IMR-90 (cell line): Measurements from ENCODE around the gene NDNF. TPM values are rescaled to one million over a fixed set of nuclear protein-coding genes. Genes with fewer than 3 reads are reported as not detected.

Experiments used
- ATAC-seq: fragments of 200-7000 bp; cut with Tn5 transposase; 2 replicates; pipeline ENCODE4 v1.9.1; 2020; ENCODE audit warnings: low read depth, mild to moderate bottlenecking, moderate library complexity
- BruUV-seq: library from RNA; stranded (reverse); fragments of 400-500 nt; replicated peaks from 2 replicates; lab custom pipeline; 2021; lab: Mats Ljungman, UMichigan
- CTCF ChIA-PET: fragments of 300-600 bp; formaldehyde crosslinking; extraction: SDS; loops from one replicate; lab custom pipeline; 2021; ENCODE audit warnings: antibody characterized with exemption; lab: Yijun Ruan, JAX
- POLR2A ChIA-PET: fragments of 300-600 bp; sonication (Branson Sonifier 250); formaldehyde crosslinking; loops from one replicate; lab custom pipeline; 2022; ENCODE audit warnings: antibody characterized with exemption; ENCODE audit not compliant: unreplicated experiment; lab: Charles Lee
- DNase-seq: peaks from one replicate; pipeline ENCODE4 v3.0.0; 2013
- H2AFZ ChIP-seq: replicated peaks from 2 replicates; pipeline ENCODE3; 2013; ENCODE audit warnings: low read length, mild to moderate bottlenecking; ENCODE audit not compliant: poor library complexity
- H2AK5ac ChIP-seq: 2 replicates; pipeline ENCODE4 v1.6.1; 2013; ENCODE audit warnings: low read depth, low read length, inconsistent platforms
- H2AK9ac ChIP-seq: replicated peaks from 2 replicates; pipeline ENCODE3; 2013; ENCODE audit warnings: mild to moderate bottlenecking, low read depth, low read length, moderate library complexity; ENCODE audit not compliant: poor library complexity
- H2BK120ac ChIP-seq: 2 replicates; pipeline ENCODE4 v1.6.1; 2013; ENCODE audit warnings: low read depth, low read length, inconsistent platforms
- H2BK15ac ChIP-seq: 3 replicates; pipeline ENCODE4 v1.6.1; 2013; ENCODE audit warnings: low read depth, low read length, inconsistent platforms
- H2BK20ac ChIP-seq: 2 replicates; pipeline ENCODE4 v1.6.1; 2013; ENCODE audit warnings: low read depth, mild to moderate bottlenecking, inconsistent platforms, low read length, moderate library complexity
- H2BK5ac ChIP-seq: 2 replicates; pipeline ENCODE4 v1.6.1; 2013; ENCODE audit warnings: mild to moderate bottlenecking, low read depth, low read length, inconsistent platforms; ENCODE audit not compliant: poor library complexity, severe bottlenecking
- H3K14ac ChIP-seq: replicated peaks from 2 replicates; pipeline ENCODE4 v1.6.1; 2013; ENCODE audit warnings: low read depth, low read length, inconsistent platforms
- H3K18ac ChIP-seq: 2 replicates; pipeline ENCODE4 v1.6.1; 2013; ENCODE audit warnings: low read depth, low read length, control low read depth
- H3K23ac ChIP-seq: 2 replicates; pipeline ENCODE4 v1.6.1; 2013; ENCODE audit warnings: low read depth, low read length, inconsistent platforms
- H3K27ac ChIP-seq: 2 replicates; pipeline ENCODE4 v1.5.1; 2013; ENCODE audit warnings: mild to moderate bottlenecking, control low read depth, low read length; ENCODE audit not compliant: insufficient read depth
- H3K27me3 ChIP-seq: 2 replicates; pipeline ENCODE4 v1.6.1; 2013; ENCODE audit warnings: low read length; ENCODE audit not compliant: control insufficient read depth, insufficient read depth
- H3K36me3 ChIP-seq: 2 replicates; pipeline ENCODE4 v1.6.1; 2013; ENCODE audit warnings: low read length, mixed read lengths; ENCODE audit not compliant: control insufficient read depth, insufficient read depth
- H3K4ac ChIP-seq: 2 replicates; pipeline ENCODE4 v1.6.1; 2013; ENCODE audit warnings: low read depth, low read length, inconsistent platforms
- H3K4me1 ChIP-seq: 2 replicates; pipeline ENCODE4 v1.6.1; 2013; ENCODE audit warnings: low read length, mixed read lengths; ENCODE audit not compliant: control insufficient read depth, insufficient read depth
- H3K4me2 ChIP-seq: 2 replicates; pipeline ENCODE4 v1.6.1; 2013; ENCODE audit warnings: low read depth, mild to moderate bottlenecking, control low read depth, low read length, moderate library complexity
- H3K4me3 ChIP-seq: 2 replicates; pipeline ENCODE4 v1.5.1; 2013; ENCODE audit warnings: low read depth, mild to moderate bottlenecking, control low read depth, low read length, moderate library complexity; ENCODE audit not compliant: insufficient read depth
- H3K56ac ChIP-seq: 2 replicates; pipeline ENCODE4 v1.6.1; 2013; ENCODE audit warnings: low read length, inconsistent platforms; ENCODE audit not compliant: insufficient read depth; ENCODE audit errors: extremely low read depth
- H3K79me1 ChIP-seq, 2 experiments: 2 replicates each; pipeline ENCODE4 v1.6.1; 2013; ENCODE audit warnings: low read length in 2 of 2, inconsistent platforms in 1 of 2, low read depth in 1 of 2
- H3K9ac ChIP-seq: 2 replicates; pipeline ENCODE4 v1.6.1; 2013; ENCODE audit warnings: low read depth, low read length, control low read depth
- H3K9me1 ChIP-seq: 2 replicates; pipeline ENCODE4 v1.6.1; 2013; ENCODE audit warnings: low read length, inconsistent platforms; ENCODE audit not compliant: insufficient read depth
- H3K9me3 ChIP-seq: 2 replicates; pipeline ENCODE4 v1.6.1; 2013; ENCODE audit warnings: low read length; ENCODE audit not compliant: control insufficient read depth, insufficient read depth
- H4K20me1 ChIP-seq: 2 replicates; pipeline ENCODE4 v1.6.1; 2013; ENCODE audit warnings: low read length, inconsistent platforms; ENCODE audit not compliant: insufficient read depth
- H4K5ac ChIP-seq: 2 replicates; pipeline ENCODE4 v1.6.1; 2013; ENCODE audit warnings: mild to moderate bottlenecking, low read depth, low read length, control low read depth
- H4K8ac ChIP-seq, 2 experiments: 2 replicates each; pipeline ENCODE4 v1.6.1; 2013; ENCODE audit warnings: low read depth in 2 of 2, low read length in 2 of 2, control low read depth in 1 of 2, inconsistent platforms in 1 of 2
- H4K91ac ChIP-seq: 2 replicates; pipeline ENCODE4 v1.6.1; 2013; ENCODE audit warnings: low read depth, low read length, inconsistent platforms; ENCODE audit not compliant: insufficient read depth
- SMC3 ChIP-seq: fragments of 150-350 bp; IDR thresholded peaks from 2 replicates; pipeline ENCODE4 v1.6.1; 2016; ENCODE audit warnings: low read depth, mild to moderate bottlenecking, antibody characterized with exemption, low read length, moderate library complexity
- WGBS, 2 experiments: methylation state at CpG; one replicate each; pipeline versions ENCODE4 v1.1.5 to v1.1.7; 2013; ENCODE audit warnings: missing lambda C conversion rate in 2 of 2; ENCODE audit not compliant: insufficient read length in 1 of 2; ENCODE audit errors: extremely low coverage in 2 of 2; 5-methylcytosine and 5-hydroxymethylcytosine counted together
- dilution Hi-C: fragments of 300-500 bp; cut with HindIII; formaldehyde crosslinking; loops from one replicate; pipeline ENCODE4 v1.14.3; 2018; ENCODE audit warnings: low sequenced_read_pairs; ENCODE audit not compliant: unreplicated experiment
- in situ Hi-C: fragments of 300-500 bp; cut with MboI; formaldehyde crosslinking; loops from 3 replicates; pipeline ENCODE4 v1.14.3; 2019; ENCODE audit warnings: low sequenced_read_pairs, inconsistent platforms, mixed read lengths
- intact Hi-C: fragments of 100-400 bp; cut with micrococcal nuclease; formaldehyde crosslinking; loops from 2 replicates; pipeline ENCODE4 v1.10.0; 2022
- polyA plus RNA-seq, 3 experiments: library from polyadenylated mRNA; depleted of rRNA; stranded (reverse); fragments of >200 nt; gene quantifications; 2 replicates each; pipeline ENCODE4 v1.2.3, GENCODE V29; 2012; ENCODE audit warnings: low replicate concordance in 1 of 3
- total RNA-seq: library from RNA; depleted of rRNA; stranded (reverse); fragments of >200 nt; gene quantifications from 2 replicates; pipeline ENCODE4 v1.2.3, GENCODE V29; 2012

Gene NDNF
- total and polyA plus RNA-seq, 2 of the 4 experiments (the other 2 are of a cell fraction) = under 0.01 TPM; not detected in 1

GRCh38 chr4:121041307-121042090, 30.8 kb downstream of the NDNF start:
- POLR2A ChIA-PET = no interaction called here
- H2BK20ac ChIP-seq = no peak overlapping the region
- H3K27ac ChIP-seq = no peak overlapping the region
- no peak overlapping the region for H3K4me2 ChIP-seq
- H3K9me1 ChIP-seq = no peaks in the 10 kb centered on the region
- no peak overlapping the region for H2AK9ac ChIP-seq
- H4K91ac ChIP-seq = no peak overlapping the region
- no peaks in the 10 kb centered on the region for H3K36me3 ChIP-seq
- DNase-seq (no peak), ATAC-seq (no peak)
- 60% methylated on average over 1 of the region's 8 CpGs; no CpG with 5 or more reads in 1 of the 2 experiments for WGBS, 2 experiments
- H3K4ac ChIP-seq = no peak overlapping the region
- H3K18ac ChIP-seq = no peak overlapping the region
- H2BK120ac ChIP-seq = no peak overlapping the region
- no peak overlapping the region for H4K8ac ChIP-seq
- no peak for TF ChIP-seq SMC3
- H2AK5ac ChIP-seq = no peak overlapping the region
- no TSS peak for BruUV-seq
- no peak overlapping the region for H3K14ac ChIP-seq
- H3K4me1 ChIP-seq = no peaks in the 10 kb centered on the region
- no peak overlapping the region for H3K4me3 ChIP-seq
- no peak overlapping the region for H4K5ac ChIP-seq
- no peaks in the 10 kb centered on the region for H4K20me1 ChIP-seq
- H3K9ac ChIP-seq = no peak overlapping the region
- H3K9me3 ChIP-seq = no peaks in the 10 kb centered on the region
- no peak overlapping the region for H2AFZ ChIP-seq
- H3K79me1 ChIP-seq = no peaks in the 10 kb centered on the region
- H3K56ac ChIP-seq = no peak overlapping the region
- H2BK15ac ChIP-seq = no peak overlapping the region
- H3K27me3 ChIP-seq = no peaks in the 10 kb centered on the region
- no peak overlapping the region for H3K23ac ChIP-seq
- in situ Hi-C loops (no loop called here), dilution Hi-C loops (no loop called here), intact Hi-C loops (no loop called here)
- no peak overlapping the region for H2BK5ac ChIP-seq
- CTCF ChIA-PET = no interaction called here
